OCI-LY1 (cell line): Measurements from ENCODE around the gene CPVL.

ENCODE experiments used
- H2AFZ ChIP-seq: fragments of 200-600 bp; sonication (generic), shearing (Covaris generic); 2 replicates; pipeline ENCODE4 v1.6.0; 2014; ENCODE audit warnings: antibody characterized with exemption, mild to moderate bottlenecking, low read length
- H3F3A ChIP-seq: fragments of 200-600 bp; sonication (generic), shearing (Covaris generic); 2 replicates; pipeline ENCODE4 v1.6.0; 2014; ENCODE audit warnings: mild to moderate bottlenecking, antibody characterized with exemption, low read length, moderate library complexity; ENCODE audit not compliant: insufficient read depth
- H3K27ac ChIP-seq: fragments of 200-600 bp; sonication (generic); 2 replicates; pipeline ENCODE4 v1.5.1; 2014; ENCODE audit warnings: low read length, mixed run types, mild to moderate bottlenecking, low read depth; ENCODE audit not compliant: poor library complexity, severe bottlenecking
- H3K27me3 ChIP-seq: fragments of 200-600 bp; sonication (generic); 2 replicates; pipeline ENCODE4 v1.6.0; 2014; ENCODE audit warnings: antibody characterized with exemption, mild to moderate bottlenecking, low read length, moderate library complexity; ENCODE audit not compliant: insufficient read depth
- H3K36me3 ChIP-seq: fragments of 200-600 bp; sonication (generic); 2 replicates; pipeline ENCODE4 v1.6.1; 2014; ENCODE audit warnings: mild to moderate bottlenecking, antibody characterized with exemption, low read length, moderate library complexity, mixed read lengths; ENCODE audit not compliant: insufficient read depth
- H3K4me1 ChIP-seq: fragments of 200-600 bp; sonication (generic); 2 replicates; pipeline ENCODE4 v1.5.1; 2014; ENCODE audit warnings: mild to moderate bottlenecking, low read length, moderate library complexity; ENCODE audit not compliant: insufficient read depth, severe bottlenecking
- H3K4me2 ChIP-seq: fragments of 200-600 bp; sonication (generic), shearing (Covaris generic); 2 replicates; pipeline ENCODE4 v1.6.1; 2014; ENCODE audit warnings: low read length
- H3K4me3 ChIP-seq: fragments of 200-600 bp; sonication (generic); 2 replicates; pipeline ENCODE4 v1.5.1; 2014; ENCODE audit warnings: low read length, low read depth, mild to moderate bottlenecking, mixed read lengths; ENCODE audit not compliant: poor library complexity, severe bottlenecking
- H3K79me2 ChIP-seq: fragments of 200-600 bp; shearing (Covaris generic); 2 replicates; pipeline ENCODE4 v1.6.1; 2016; ENCODE audit warnings: mixed run types, low read length, mixed read lengths; ENCODE audit not compliant: insufficient read depth
- H3K9ac ChIP-seq: fragments of 200-600 bp; sonication (generic), shearing (Covaris generic); 2 replicates; pipeline ENCODE4 v1.6.1; 2014; ENCODE audit warnings: mild to moderate bottlenecking, low read length, mixed read lengths
- H3K9me2 ChIP-seq: fragments of 200-600 bp; sonication (generic), shearing (Covaris generic); 2 replicates; pipeline ENCODE4 v1.6.1; 2014; ENCODE audit warnings: low read depth, mild to moderate bottlenecking, low read length, mixed read lengths
- H3K9me3 ChIP-seq: fragments of 200-600 bp; shearing (Covaris generic); 2 replicates; pipeline ENCODE4 v1.6.1; 2014; ENCODE audit warnings: low read length, mixed read lengths
- H4K20me1 ChIP-seq: fragments of 200-600 bp; sonication (generic), shearing (Covaris generic); 2 replicates; pipeline ENCODE4 v1.6.0; 2016; ENCODE audit warnings: mild to moderate bottlenecking, low read length; ENCODE audit not compliant: insufficient read depth
- EZH2 ChIP-seq: fragments of 200-600 bp; sonication (generic), shearing (Covaris generic); IDR thresholded peaks from 2 replicates; pipeline ENCODE4 v1.8.0; 2017; ENCODE audit warnings: borderline replicate concordance, mixed run types, mild to moderate bottlenecking, antibody characterized with exemption, low read length, moderate library complexity, mixed read lengths
- TF ChIP-seq, protein P1 (sequence below): fragments of 200-600 bp; sonication (generic), shearing (Covaris generic); IDR thresholded peaks from 2 replicates; pipeline ENCODE4 v1.5.1; 2017; ENCODE audit warnings: mild to moderate bottlenecking, antibody characterized with exemption, low read length, moderate library complexity, mixed read lengths

The CPVL gene

DNA sequence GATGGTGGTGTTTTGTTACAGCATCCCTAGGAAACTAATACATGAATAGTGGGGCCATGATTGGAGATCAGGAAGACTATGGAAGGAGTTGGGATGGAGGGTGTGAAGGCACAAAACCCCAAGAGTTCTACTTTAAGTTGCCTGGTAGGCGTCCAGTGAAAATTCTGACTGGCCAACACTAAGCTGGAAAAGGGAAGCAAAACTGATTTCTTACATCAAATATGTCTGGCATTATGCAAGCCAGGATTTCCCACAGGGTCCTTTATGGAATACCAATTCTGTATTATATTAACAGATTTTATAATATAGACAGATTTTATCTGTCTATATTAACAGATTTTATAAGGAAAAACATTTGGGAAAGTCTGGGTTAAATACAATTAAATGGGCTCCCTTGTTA lies 16.2 kb downstream of the CPVL start:
- no peak overlapping the region for H3K4me2 ChIP-seq
- no peaks in the 10 kb centered on the region for H4K20me1 ChIP-seq
- H3F3A ChIP-seq, result no peaks in the 10 kb centered on the region
- no peak overlapping the region for H3K9ac ChIP-seq
- H3K4me1 ChIP-seq, result no peaks in the 10 kb centered on the region
- no peak overlapping the region for H2AFZ ChIP-seq
- no peaks in the 10 kb centered on the region for H3K79me2 ChIP-seq
- no peaks in the 10 kb centered on the region for H3K9me2 ChIP-seq
- H3K9me3 ChIP-seq, result no peaks in the 10 kb centered on the region
- TF ChIP-seq, protein P1, sequence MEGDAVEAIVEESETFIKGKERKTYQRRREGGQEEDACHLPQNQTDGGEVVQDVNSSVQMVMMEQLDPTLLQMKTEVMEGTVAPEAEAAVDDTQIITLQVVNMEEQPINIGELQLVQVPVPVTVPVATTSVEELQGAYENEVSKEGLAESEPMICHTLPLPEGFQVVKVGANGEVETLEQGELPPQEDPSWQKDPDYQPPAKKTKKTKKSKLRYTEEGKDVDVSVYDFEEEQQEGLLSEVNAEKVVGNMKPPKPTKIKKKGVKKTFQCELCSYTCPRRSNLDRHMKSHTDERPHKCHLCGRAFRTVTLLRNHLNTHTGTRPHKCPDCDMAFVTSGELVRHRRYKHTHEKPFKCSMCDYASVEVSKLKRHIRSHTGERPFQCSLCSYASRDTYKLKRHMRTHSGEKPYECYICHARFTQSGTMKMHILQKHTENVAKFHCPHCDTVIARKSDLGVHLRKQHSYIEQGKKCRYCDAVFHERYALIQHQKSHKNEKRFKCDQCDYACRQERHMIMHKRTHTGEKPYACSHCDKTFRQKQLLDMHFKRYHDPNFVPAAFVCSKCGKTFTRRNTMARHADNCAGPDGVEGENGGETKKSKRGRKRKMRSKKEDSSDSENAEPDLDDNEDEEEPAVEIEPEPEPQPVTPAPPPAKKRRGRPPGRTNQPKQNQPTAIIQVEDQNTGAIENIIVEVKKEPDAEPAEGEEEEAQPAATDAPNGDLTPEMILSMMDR, result no peak
- no peak for TF ChIP-seq EZH2
- no peaks in the 10 kb centered on the region for H3K27me3 ChIP-seq
- no peak overlapping the region for H3K4me3 ChIP-seq
- H3K27ac ChIP-seq, result no peak overlapping the region
- no peaks in the 10 kb centered on the region for H3K36me3 ChIP-seq

DNA sequence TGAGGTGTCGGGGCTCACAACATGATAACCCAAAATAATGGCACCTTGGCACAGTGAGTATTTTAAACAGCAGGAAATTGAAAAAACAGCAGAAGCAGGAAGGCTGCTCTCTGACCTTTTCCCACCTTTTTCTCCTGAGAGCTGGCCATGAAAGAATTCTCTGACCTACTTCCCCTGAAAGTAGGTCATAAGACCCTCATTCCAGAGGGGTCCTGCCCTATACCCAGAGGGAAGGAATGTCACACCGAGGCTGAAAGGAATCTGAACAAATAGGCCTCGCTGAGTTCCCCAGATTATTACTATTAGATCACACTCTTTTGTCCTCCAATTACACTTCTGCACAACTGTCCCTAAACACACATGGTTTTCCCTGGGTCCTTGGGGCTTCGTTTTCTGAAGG lies 18.8 kb downstream of the CPVL start:
- Histone ChIP-seq H3K27me3 (no peaks in the 10 kb centered on the region), H4K20me1 (no peaks in the 10 kb centered on the region), H3K9me3 (no peaks in the 10 kb centered on the region), H3K36me3 (no peaks in the 10 kb centered on the region), H3K4me3 (no peak overlapping the region), H3K9me2 (no peaks in the 10 kb centered on the region), H2AFZ (no peak overlapping the region), H3K27ac (no peak overlapping the region), H3K4me2 (no peak overlapping the region), H3K9ac (no peak overlapping the region), H3K4me1 (no peaks in the 10 kb centered on the region), H3F3A (no peaks in the 10 kb centered on the region), H3K79me2 (no peaks in the 10 kb centered on the region)
- no peak for TF ChIP-seq EZH2

DNA sequence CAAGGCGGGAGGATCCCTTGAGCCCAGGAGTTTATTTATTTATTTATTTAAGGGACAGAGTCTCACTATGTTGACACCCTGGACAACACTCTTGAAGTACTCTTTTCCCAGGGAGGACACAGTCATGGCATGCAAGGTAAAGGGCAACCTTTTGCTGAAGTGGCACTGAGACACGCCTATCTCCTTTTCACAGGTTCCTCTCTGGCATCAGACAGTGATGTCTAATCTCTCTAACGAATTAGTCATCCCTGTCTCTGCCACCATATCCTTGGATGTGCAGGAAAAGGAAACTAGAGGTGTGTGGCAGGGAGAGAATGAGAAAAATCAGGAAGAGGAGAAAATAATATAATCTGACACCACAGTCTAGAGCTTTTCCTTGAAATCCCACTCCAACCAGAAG lies 19.5 kb downstream of the CPVL start:
- TF ChIP-seq EZH2, result no peak
- TF ChIP-seq, protein P1, result no peak
- Histone ChIP-seq H2AFZ (no peak overlapping the region), H3K9me2 (no peaks in the 10 kb centered on the region), H3K36me3 (no peaks in the 10 kb centered on the region), H3K9me3 (no peaks in the 10 kb centered on the region), H3K79me2 (no peaks in the 10 kb centered on the region), H3F3A (no peaks in the 10 kb centered on the region), H3K27me3 (no peaks in the 10 kb centered on the region), H3K4me2 (no peak overlapping the region), H3K4me1 (no peaks in the 10 kb centered on the region), H3K4me3 (no peak overlapping the region), H4K20me1 (no peaks in the 10 kb centered on the region), H3K9ac (no peak overlapping the region), H3K27ac (no peak overlapping the region)

DNA sequence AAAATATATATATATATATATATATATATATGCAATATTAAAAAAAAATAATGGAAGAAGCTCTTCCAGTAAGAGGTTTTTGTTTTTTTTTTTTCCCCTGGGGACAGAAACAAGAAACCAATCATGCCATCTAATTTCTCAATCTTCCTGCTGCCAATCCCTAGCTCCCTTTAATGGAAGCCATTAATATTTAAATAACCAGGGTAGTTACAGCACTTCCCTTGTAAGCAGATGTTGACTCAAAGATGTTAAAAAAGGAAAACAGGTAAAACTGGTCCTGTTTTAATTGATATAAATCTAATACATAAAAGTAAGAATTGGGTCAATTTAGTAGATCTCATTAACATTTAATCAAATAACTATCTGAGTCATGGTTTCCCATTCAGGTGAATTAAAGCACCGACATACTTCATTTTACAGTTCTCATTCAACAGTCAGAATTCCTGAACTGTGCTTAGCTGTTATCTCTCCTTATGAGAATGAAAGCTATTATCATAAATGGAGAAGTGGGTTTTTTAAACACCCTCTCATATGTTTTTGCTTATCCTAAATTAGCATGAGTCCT lies 22.6 kb downstream of the CPVL start:
- Histone ChIP-seq H4K20me1 (no peaks in the 10 kb centered on the region), H3K27me3 (no peaks in the 10 kb centered on the region; the same call in 1 of the 2 replicates), H3K4me2 (no peak overlapping the region), H3K4me3 (no peak overlapping the region), H3K27ac (no peak overlapping the region), H3K9me3 (no peaks in the 10 kb centered on the region), H3K36me3 (no peaks in the 10 kb centered on the region), H3K9ac (no peak overlapping the region), H2AFZ (no peak overlapping the region), H3F3A (no peaks in the 10 kb centered on the region), H3K9me2 (no peaks in the 10 kb centered on the region), H3K79me2 (no peaks in the 10 kb centered on the region), H3K4me1 (no peaks in the 10 kb centered on the region)
- no peak for TF ChIP-seq EZH2
- TF ChIP-seq, protein P1, result no peak
